Hepatocyte (in vitro differentiated cells): ENCODE data around the gene MPND.

Experiments used
- CTCF ChIP-seq: fragments of 200-600 bp; sonication (generic); IDR thresholded peaks from 2 replicates; pipeline ENCODE4 v1.5.1; 2016; ENCODE audit warnings: antibody characterized with exemption, mild to moderate bottlenecking; ENCODE audit not compliant: poor library complexity
- EZH2phosphoT487 ChIP-seq: fragments of 200-600 bp; sonication (generic); IDR thresholded peaks from one replicate; pipeline ENCODE4 v1.6.1; 2018; ENCODE audit warnings: antibody characterized with exemption, mild to moderate bottlenecking, low read depth, moderate library complexity; ENCODE audit not compliant: unreplicated experiment, severe bottlenecking

- TF ChIP-seq CTCF (no peak), EZH2phosphoT487 (no peak)
Observed at GRCh38 chr19:4406626-4407025, 63.3 kb downstream of the MPND start.
